Measurements from ENCODE around the gene TMIGD2.

- TF ChIP-seq CTCF (conservative IDR thresholded peaks at IDR 0.05 in 1 of 2, IDR thresholded peaks at IDR 0.05 in 1 of 2; ENCODE audit: extremely low read depth in 1 of 2, insufficient read depth in 1 of 2, low read depth in 1 of 2, low read length in 2 of 2) (no peak), EZH2 (IDR thresholded peaks at IDR 0.05; ENCODE audit: borderline replicate concordance, low read length) (no peak)
Observed at GRCh38 chr19:4319067-4319718, 17.0 kb upstream of the TMIGD2 start.
